Skeletal muscle satellite cell (primary cell): ENCODE results near the gene ADAM12.

ENCODE experiments used
- H3K27me3 ChIP-seq: 2 replicates; pipeline ENCODE4 v1.7.0; 2013; ENCODE audit warnings: low read length; ENCODE audit not compliant: control insufficient read depth, insufficient read depth
- H3K36me3 ChIP-seq: 2 replicates; pipeline ENCODE4 v1.7.0; 2013; ENCODE audit warnings: mild to moderate bottlenecking, control low read depth, low read length; ENCODE audit not compliant: insufficient read depth
- H3K4me1 ChIP-seq: 2 replicates; pipeline ENCODE4 v1.7.0; 2013; ENCODE audit warnings: low read length; ENCODE audit not compliant: control insufficient read depth, insufficient read depth
- H3K4me2 ChIP-seq: 2 replicates; pipeline ENCODE4 v1.7.0; 2013; ENCODE audit warnings: mild to moderate bottlenecking, low read length
- H3K4me3 ChIP-seq: 2 replicates; pipeline ENCODE4 v1.7.0; 2013; ENCODE audit warnings: low read length
- H3K9ac ChIP-seq: 2 replicates; pipeline ENCODE4 v1.7.0; 2013; ENCODE audit warnings: mild to moderate bottlenecking, low read depth, low read length, moderate library complexity
- H3K9me3 ChIP-seq: replicated peaks from 2 replicates; pipeline ENCODE4 v1.7.0; 2013; ENCODE audit warnings: mild to moderate bottlenecking, control low read depth, low read length

The ADAM12 gene

GRCh38 chr10:126074291-126074690 is 314.0 kb downstream of the ADAM12 start:
- no peaks in the 10 kb centered on the region for H3K27me3 ChIP-seq
- H3K9ac ChIP-seq: no peak overlapping the region
- H3K4me2 ChIP-seq: peak overlapping the region; percentile 3
- peaks cover 13% of the 10 kb centered on the region for H3K36me3 ChIP-seq
- H3K4me1 ChIP-seq: peaks cover 7% of the 10 kb centered on the region
- no peak overlapping the region for H3K4me3 ChIP-seq
- no peaks in the 10 kb centered on the region for H3K9me3 ChIP-seq

GRCh38 chr10:126073606-126074005 is 314.7 kb downstream of the ADAM12 start:
- H3K9ac ChIP-seq: no peak overlapping the region
- no peaks in the 10 kb centered on the region for H3K27me3 ChIP-seq
- peak overlapping the region; percentile 3 for H3K4me2 ChIP-seq
- peaks cover 16% of the 10 kb centered on the region for H3K36me3 ChIP-seq
- H3K9me3 ChIP-seq: no peaks in the 10 kb centered on the region
- no peak overlapping the region for H3K4me3 ChIP-seq
- H3K4me1 ChIP-seq: peaks cover 7% of the 10 kb centered on the region

- Histone ChIP-seq H3K4me2 (no peak overlapping the region), H3K9me3 (no peaks in the 10 kb centered on the region), H3K36me3 (peaks cover 16% of the 10 kb centered on the region), H3K9ac (no peak overlapping the region), H3K4me1 (peaks cover 7% of the 10 kb centered on the region), H3K4me3 (no peak overlapping the region), H3K27me3 (no peaks in the 10 kb centered on the region)
Measured at GRCh38 chr10:126072622-126073021, 315.7 kb downstream of the ADAM12 start.

GRCh38 chr10:126070476-126071215 is 317.6 kb downstream of the ADAM12 start:
- no peaks in the 10 kb centered on the region for H3K9me3 ChIP-seq
- peaks cover 13% of the 10 kb centered on the region for H3K4me1 ChIP-seq
- H3K4me3 ChIP-seq: no peak overlapping the region
- H3K36me3 ChIP-seq: peaks cover 16% of the 10 kb centered on the region
- no peak overlapping the region for H3K9ac ChIP-seq
- H3K27me3 ChIP-seq: no peaks in the 10 kb centered on the region
- no peak overlapping the region for H3K4me2 ChIP-seq

GRCh38 chr10:126068322-126068721 is 320.0 kb downstream of the ADAM12 start:
- no peaks in the 10 kb centered on the region for H3K9me3 ChIP-seq
- H3K36me3 ChIP-seq: peaks cover 16% of the 10 kb centered on the region
- H3K9ac ChIP-seq: no peak overlapping the region
- H3K4me1 ChIP-seq: peaks cover 19% of the 10 kb centered on the region
- no peak overlapping the region for H3K4me2 ChIP-seq
- H3K4me3 ChIP-seq: no peak overlapping the region
- no peaks in the 10 kb centered on the region for H3K27me3 ChIP-seq

- peaks cover 36% of the 10 kb centered on the region for H3K4me1 ChIP-seq
- H3K27me3 ChIP-seq: no peaks in the 10 kb centered on the region
- H3K9ac ChIP-seq: no peak overlapping the region
- H3K36me3 ChIP-seq: peaks cover 14% of the 10 kb centered on the region
- no peak overlapping the region for H3K4me2 ChIP-seq
- no peak overlapping the region for H3K4me3 ChIP-seq
- H3K9me3 ChIP-seq: no peaks in the 10 kb centered on the region
Measured at GRCh38 chr10:126066456-126066855, 321.8 kb downstream of the ADAM12 start.

- peaks cover 12% of the 10 kb centered on the region for H3K36me3 ChIP-seq
- no peaks in the 10 kb centered on the region for H3K27me3 ChIP-seq
- peaks cover 42% of the 10 kb centered on the region for H3K4me1 ChIP-seq
- no peak overlapping the region for H3K4me2 ChIP-seq
- H3K9ac ChIP-seq: no peak overlapping the region
- no peaks in the 10 kb centered on the region for H3K9me3 ChIP-seq
- H3K4me3 ChIP-seq: no peak overlapping the region
Measured at GRCh38 chr10:126065751-126066377, 322.4 kb downstream of the ADAM12 start.

- H3K4me2 ChIP-seq: no peak overlapping the region
- H3K4me1 ChIP-seq: peaks cover 56% of the 10 kb centered on the region
- H3K27me3 ChIP-seq: no peaks in the 10 kb centered on the region
- H3K9me3 ChIP-seq: no peaks in the 10 kb centered on the region
- H3K36me3 ChIP-seq: peaks cover 5% of the 10 kb centered on the region
- no peak overlapping the region for H3K4me3 ChIP-seq
- no peak overlapping the region for H3K9ac ChIP-seq
Measured at GRCh38 chr10:126064512-126064911, 323.8 kb downstream of the ADAM12 start.

GRCh38 chr10:126063353-126063791 is 324.9 kb downstream of the ADAM12 start:
- Histone ChIP-seq H3K4me1 (peaks cover 61% of the 10 kb centered on the region), H3K9ac (peak overlapping the region; percentile 77)

GRCh38 chr10:126062131-126063032 is 325.9 kb downstream of the ADAM12 start:
- Histone ChIP-seq H3K4me2 (peak overlapping the region; percentile 67), H3K4me1 (peaks cover 61% of the 10 kb centered on the region), H3K9ac (peak overlapping the region; percentile 77), H3K27me3 (no peaks in the 10 kb centered on the region), H3K4me3 (peak overlapping the region; percentile 31), H3K9me3 (no peaks in the 10 kb centered on the region), H3K36me3 (no peaks in the 10 kb centered on the region)

More at GRCh38 chr10:126063353-126063791, 324.9 kb downstream of the ADAM12 start:
- Histone ChIP-seq H3K36me3 (no peaks in the 10 kb centered on the region), H3K27me3 (no peaks in the 10 kb centered on the region), H3K4me3 (peak overlapping the region; percentile 31), H3K9me3 (no peaks in the 10 kb centered on the region), H3K4me2 (peak overlapping the region; percentile 67)

GRCh38 chr10:126061526-126061925 is 326.8 kb downstream of the ADAM12 start:
- no peak overlapping the region for H3K4me2 ChIP-seq
- H3K9me3 ChIP-seq: no peaks in the 10 kb centered on the region
- peaks cover 61% of the 10 kb centered on the region for H3K4me1 ChIP-seq
- H3K9ac ChIP-seq: peak overlapping the region; percentile 51
- no peaks in the 10 kb centered on the region for H3K27me3 ChIP-seq
- no peaks in the 10 kb centered on the region for H3K36me3 ChIP-seq
- no peak overlapping the region for H3K4me3 ChIP-seq
